ENCODE results near the gene ZFTA.

The ZFTA gene

DNA sequence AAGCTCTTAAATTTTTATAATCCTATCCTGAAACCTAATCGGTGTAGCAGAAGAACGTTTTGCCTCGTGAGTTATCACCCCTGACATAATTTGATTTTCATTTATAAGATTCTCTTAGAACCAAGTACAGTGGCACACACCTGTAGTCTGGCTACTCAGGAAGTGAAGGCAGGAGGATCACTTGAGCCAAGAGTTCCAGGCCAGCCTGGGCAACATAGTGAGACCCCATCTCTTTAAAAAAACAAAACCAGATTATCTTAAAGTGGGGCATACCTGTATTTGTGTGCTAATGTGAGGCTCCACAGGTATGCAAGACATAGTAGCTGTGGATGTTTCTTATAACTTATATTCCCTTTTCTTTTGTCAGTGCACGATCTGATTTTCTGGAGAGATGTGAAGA, 19.0 kb downstream of the ZFTA start:
- no peak for DNase-seq (ENCODE audit: low read depth)

- no peak for DNase-seq (ENCODE audit: low read depth)
Measured at GRCh38 chr11:63747011-63747410, 21.6 kb downstream of the ZFTA start.

- no peak for DNase-seq (ENCODE audit: low read depth)
Measured at GRCh38 chr11:63745304-63746170, 23.0 kb downstream of the ZFTA start.

DNA sequence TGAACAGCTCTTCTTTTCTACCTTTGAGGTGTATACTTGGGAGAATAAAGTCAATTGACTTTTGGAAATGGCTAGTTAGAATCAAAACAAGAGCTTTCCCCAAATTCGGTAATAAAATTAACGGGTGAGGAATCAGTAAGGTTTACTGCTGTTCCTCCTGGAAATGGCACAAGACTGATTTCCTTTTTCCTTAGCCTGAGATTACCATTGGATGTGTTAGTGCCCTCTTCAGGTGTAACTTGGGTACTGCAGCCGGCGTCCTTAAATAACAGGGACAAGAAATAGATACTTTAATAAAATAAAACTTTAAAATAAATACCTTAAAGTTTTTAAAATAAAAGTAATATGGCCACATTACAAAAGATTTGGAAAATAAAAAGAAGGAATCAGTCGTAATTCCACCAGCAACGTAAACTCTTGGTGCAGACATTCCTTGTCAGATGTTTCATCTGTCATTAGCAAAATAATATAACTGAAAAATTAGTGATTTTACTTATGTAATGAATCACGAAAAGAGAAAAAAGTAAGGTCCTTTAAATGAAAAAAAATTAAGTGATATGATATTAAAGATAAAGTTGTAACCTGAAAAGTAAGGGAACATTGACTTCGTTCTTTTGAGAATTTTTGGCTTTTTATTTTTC, 29.7 kb downstream of the ZFTA start:
- DNase-seq (ENCODE audit: low read depth): peak; percentile 25

GRCh38 chr11:63737718-63738117, 30.9 kb downstream of the ZFTA start:
- DNase-seq (ENCODE audit: low read depth): no peak

GRCh38 chr11:63736864-63737263, 31.7 kb downstream of the ZFTA start:
- DNase-seq (ENCODE audit: low read depth): no peak

DNA sequence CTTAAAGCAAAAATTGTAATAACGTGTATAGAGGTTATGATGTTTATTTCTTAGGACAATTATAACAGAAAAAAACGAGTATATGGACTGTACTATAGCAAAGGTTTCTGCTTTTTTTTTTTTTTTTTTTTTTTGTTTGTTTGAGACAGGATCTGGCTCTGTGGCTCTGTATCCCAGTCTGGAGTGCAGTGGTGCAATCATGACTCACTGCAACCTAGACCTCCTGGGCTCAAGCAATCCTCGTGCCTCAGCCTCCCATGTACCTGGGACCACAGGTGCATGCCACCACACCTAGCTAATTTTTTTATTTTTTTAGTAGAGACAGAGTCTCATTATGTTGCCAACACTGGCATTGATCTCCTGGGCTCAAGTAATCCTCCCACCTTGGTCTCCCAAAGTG, 39.2 kb downstream of the ZFTA start:
- DNase-seq (ENCODE audit: low read depth): no peak

GRCh38 chr11:63720611-63721010, 48.0 kb downstream of the ZFTA start:
- DNase-seq (ENCODE audit: low read depth): no peak

DNA sequence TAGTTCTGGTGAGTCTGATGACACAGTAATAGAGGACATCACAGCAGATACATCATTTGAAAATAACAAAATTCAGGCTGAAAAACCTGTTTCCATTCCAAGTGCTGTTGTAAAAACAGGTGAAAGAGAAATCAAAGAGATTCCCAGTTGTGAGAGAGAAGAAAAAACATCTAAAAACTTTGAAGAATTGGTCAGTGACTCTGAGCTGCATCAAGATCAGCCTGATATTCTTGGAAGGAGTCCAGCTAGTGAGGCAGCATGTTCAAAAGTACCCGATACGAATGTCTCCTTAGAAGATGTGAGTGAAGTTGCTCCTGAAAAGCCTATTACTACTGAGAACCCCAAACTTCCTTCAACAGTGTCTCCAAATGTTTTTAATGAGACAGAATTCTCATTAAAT, 48.6 kb downstream of the ZFTA start:
- no peak for DNase-seq (ENCODE audit: low read depth)

- DNase-seq (ENCODE audit: low read depth): no peak
Measured at GRCh38 chr11:63719001-63719400, 49.6 kb downstream of the ZFTA start.
